HFFc6 (cell line): Measurements from ENCODE around the gene STXBP6. TPM values are rescaled to one million over a fixed set of nuclear protein-coding genes. Genes with fewer than 3 reads are reported as not detected.
A peak's percentile ranks its signal among the peaks of the same experiment; 100 is the strongest.

Experiments used
- DNase-seq: peaks from one replicate; pipeline ENCODE4 v3.0.0-alpha.2; 2018
- H3K27ac Mint-ChIP-seq: 2 replicates; pipeline ENCODE4 v1.8.0; 2020; ENCODE audit warnings: mild to moderate bottlenecking, mixed read lengths
- H3K27me3 Mint-ChIP-seq: 2 replicates; pipeline ENCODE4 v1.8.0; 2021; ENCODE audit warnings: mild to moderate bottlenecking, moderate library complexity, mixed read lengths; ENCODE audit not compliant: insufficient read depth
- H3K36me3 Mint-ChIP-seq: 2 replicates; pipeline ENCODE4 v1.8.0; 2021; ENCODE audit warnings: low read depth, mixed read lengths
- H3K4me1 Mint-ChIP-seq: 2 replicates; pipeline ENCODE4 v1.8.0; 2020; ENCODE audit warnings: low read depth, mixed read lengths
- H3K4me3 Mint-ChIP-seq: 2 replicates; pipeline ENCODE4 v1.8.0; 2020; ENCODE audit warnings: mild to moderate bottlenecking, moderate library complexity, mixed read lengths
- H3K9me3 Mint-ChIP-seq: 2 replicates; pipeline ENCODE4 v1.8.0; 2020; ENCODE audit warnings: mild to moderate bottlenecking, mixed read lengths
- CTCF ChIP-seq: fragments of 200-600 bp; sonication (generic); IDR thresholded peaks from 2 replicates; pipeline ENCODE4 v1.5.0; 2021; ENCODE audit warnings: antibody characterized with exemption, mild to moderate bottlenecking
- total RNA-seq, 6 experiments: library from RNA; stranded (reverse); fragmentation: NEBNext Ultra II Directional; extraction: Animal tissue kit (Norgen Biotek cat#: 25700); gene quantifications; 2 replicates in 1 of 6; 3 replicates in 5 of 6; pipeline ENCODE4 v1.2.3, GENCODE V29; 2021

Gene STXBP6
- total RNA-seq, 6 experiments from 2014 or later, result 15.4 to 17.5 (median 17.0) TPM

DNA sequence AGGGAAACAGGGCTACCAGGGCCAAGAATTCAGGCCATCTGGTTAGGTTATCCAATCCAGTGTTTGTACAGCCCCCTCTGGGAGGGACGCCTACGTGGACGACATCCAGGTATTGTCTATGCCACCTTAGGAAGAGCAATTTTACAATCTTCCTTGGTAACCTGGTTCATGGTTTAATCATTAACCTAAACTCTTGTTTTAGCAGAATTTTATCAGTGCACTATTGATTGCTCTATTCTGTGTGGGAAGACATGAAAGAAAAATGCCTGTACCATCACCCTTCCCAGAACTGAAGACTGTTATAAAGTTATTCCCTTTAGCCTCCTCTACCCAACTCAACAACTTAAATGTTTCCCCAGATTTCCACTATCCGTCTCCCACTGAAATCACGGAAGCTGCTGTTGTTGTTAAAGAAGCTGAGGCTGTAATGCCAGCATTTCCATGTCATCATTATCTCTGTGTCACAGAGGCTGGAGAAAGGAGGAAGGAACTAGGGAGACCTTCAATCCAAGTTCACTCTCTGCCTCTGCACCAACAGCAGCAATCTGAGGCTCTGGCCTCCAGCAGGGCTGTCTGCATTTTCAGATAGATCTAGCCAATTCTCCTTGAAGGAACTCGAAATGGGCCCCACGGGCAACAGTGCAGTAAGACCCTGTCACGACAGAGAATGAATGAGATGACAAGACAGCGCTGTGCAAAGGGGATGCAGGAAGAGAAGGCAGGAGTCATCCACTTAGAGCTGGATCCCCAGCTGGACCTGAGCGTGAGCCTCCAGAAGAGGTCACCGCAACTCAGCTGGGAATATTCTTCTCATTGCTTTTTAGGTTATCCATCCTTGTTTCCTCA, 232.5 kb downstream of the STXBP6 start:
- Mint-ChIP-seq H3K4me3 (no peak overlapping the region), H3K36me3 (no peaks in the 10 kb centered on the region), H3K27ac (no peak overlapping the region), H3K27me3 (no peaks in the 10 kb centered on the region; the same call in none of the 2 replicates), H3K4me1 (peaks cover 13% of the 10 kb centered on the region), H3K9me3 (no peaks in the 10 kb centered on the region)
- no peak for DNase-seq
- peak; percentile 72 for TF ChIP-seq CTCF

- no peak for TF ChIP-seq CTCF
- no peaks in the 10 kb centered on the region for H3K36me3 Mint-ChIP-seq
- no peak for DNase-seq
- H3K9me3 Mint-ChIP-seq, result no peaks in the 10 kb centered on the region
- no peak overlapping the region for H3K27ac Mint-ChIP-seq
- H3K4me1 Mint-ChIP-seq, result peaks cover 13% of the 10 kb centered on the region
- no peaks in the 10 kb centered on the region; the same call in none of the 2 replicates for H3K27me3 Mint-ChIP-seq
- H3K4me3 Mint-ChIP-seq, result no peak overlapping the region
Observed at GRCh38 chr14:24816929-24817211, 233.1 kb downstream of the STXBP6 start.

DNA sequence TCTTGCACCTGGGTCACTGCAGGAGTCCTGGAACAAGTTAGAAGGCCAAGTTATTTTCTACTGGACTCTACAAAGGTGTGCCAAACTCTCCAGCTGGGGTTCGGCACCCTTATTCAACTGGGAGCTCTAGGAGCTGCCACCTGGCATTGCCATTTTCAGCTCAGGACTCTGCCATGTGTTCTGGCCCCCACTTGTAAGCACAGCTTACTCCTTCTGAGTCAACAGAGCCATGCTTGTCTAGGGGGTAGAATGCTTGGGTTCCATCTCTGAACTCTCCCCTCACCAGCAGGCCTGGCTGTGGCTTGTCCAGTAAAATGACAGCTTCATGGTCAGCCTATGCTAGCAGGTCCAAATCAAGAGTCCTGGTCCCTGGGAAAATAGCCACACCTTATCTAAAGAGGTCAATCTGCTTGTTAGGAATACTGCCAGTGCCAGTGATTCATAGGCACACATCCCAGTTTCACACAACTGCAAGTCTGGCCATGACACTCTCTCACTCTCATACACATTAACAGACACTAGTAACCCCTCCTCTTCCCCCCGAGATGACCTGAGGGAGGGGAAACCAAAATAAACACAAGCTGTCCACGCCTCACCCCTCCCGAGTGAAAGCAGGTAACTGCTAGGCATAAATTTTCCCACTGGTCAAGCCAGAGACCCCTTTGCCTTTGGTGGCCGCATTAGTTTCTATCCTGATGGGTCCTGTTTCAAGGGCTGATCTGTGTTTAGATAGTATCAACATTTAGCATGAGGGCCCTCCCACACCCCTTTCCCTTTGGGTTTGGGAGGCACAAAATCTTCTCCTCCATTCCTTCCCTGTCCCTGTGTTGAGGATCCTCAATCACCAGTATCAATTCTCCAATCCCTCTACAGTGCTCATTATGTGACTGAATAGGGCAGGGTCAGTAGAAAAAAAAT, 233.7 kb downstream of the STXBP6 start:
- Mint-ChIP-seq H3K27me3 (no peaks in the 10 kb centered on the region; the same call in none of the 2 replicates), H3K9me3 (no peaks in the 10 kb centered on the region)

GRCh38 chr14:24815543-24815942, 234.4 kb downstream of the STXBP6 start:
- Mint-ChIP-seq H3K36me3 (no peaks in the 10 kb centered on the region), H3K27ac (no peak overlapping the region)

More for the DNA sequence above, 233.7 kb downstream of the STXBP6 start:
- Mint-ChIP-seq H3K4me1 (peaks cover 13% of the 10 kb centered on the region), H3K4me3 (no peak overlapping the region), H3K27ac (no peak overlapping the region), H3K36me3 (no peaks in the 10 kb centered on the region)
- DNase-seq, result no peak
- TF ChIP-seq CTCF, result no peak

More at GRCh38 chr14:24815543-24815942, 234.4 kb downstream of the STXBP6 start:
- no peak for TF ChIP-seq CTCF
- no peak for DNase-seq
- Mint-ChIP-seq H3K4me3 (no peak overlapping the region), H3K4me1 (peaks cover 13% of the 10 kb centered on the region), H3K27me3 (no peaks in the 10 kb centered on the region; the same call in none of the 2 replicates), H3K9me3 (no peaks in the 10 kb centered on the region)
